Measurements from ENCODE around the gene ARHGEF28.

The ARHGEF28 gene

DNA sequence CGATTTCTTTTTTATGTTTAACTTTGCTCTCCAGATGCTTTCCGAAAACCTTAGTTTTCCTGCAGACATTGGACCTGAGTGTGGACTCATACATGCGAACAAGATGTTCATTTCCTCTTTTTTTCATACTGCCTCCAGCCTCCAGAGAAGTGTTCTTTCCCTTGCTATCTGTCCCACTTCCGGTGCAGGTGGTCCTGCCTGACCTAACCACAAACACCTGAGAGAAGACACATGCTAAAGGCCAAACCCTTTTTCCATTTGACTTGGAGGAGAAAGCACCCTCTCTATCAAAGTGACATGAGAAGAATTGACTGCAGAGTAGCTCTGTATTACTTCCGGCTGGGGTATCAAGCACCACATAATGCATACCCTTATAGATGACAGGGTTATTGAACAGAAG is 334.0 kb downstream of the ARHGEF28 start:
- no peak overlapping the region for H3K4me3 ChIP-seq (ENCODE audit: low read length)
- TF ChIP-seq, protein P1, sequence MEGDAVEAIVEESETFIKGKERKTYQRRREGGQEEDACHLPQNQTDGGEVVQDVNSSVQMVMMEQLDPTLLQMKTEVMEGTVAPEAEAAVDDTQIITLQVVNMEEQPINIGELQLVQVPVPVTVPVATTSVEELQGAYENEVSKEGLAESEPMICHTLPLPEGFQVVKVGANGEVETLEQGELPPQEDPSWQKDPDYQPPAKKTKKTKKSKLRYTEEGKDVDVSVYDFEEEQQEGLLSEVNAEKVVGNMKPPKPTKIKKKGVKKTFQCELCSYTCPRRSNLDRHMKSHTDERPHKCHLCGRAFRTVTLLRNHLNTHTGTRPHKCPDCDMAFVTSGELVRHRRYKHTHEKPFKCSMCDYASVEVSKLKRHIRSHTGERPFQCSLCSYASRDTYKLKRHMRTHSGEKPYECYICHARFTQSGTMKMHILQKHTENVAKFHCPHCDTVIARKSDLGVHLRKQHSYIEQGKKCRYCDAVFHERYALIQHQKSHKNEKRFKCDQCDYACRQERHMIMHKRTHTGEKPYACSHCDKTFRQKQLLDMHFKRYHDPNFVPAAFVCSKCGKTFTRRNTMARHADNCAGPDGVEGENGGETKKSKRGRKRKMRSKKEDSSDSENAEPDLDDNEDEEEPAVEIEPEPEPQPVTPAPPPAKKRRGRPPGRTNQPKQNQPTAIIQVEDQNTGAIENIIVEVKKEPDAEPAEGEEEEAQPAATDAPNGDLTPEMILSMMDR (conservative IDR thresholded peaks at IDR 0.05; ENCODE audit: low read depth, low read length): no peak
- no peak for DNase-seq (ENCODE audit: low read depth)

DNA sequence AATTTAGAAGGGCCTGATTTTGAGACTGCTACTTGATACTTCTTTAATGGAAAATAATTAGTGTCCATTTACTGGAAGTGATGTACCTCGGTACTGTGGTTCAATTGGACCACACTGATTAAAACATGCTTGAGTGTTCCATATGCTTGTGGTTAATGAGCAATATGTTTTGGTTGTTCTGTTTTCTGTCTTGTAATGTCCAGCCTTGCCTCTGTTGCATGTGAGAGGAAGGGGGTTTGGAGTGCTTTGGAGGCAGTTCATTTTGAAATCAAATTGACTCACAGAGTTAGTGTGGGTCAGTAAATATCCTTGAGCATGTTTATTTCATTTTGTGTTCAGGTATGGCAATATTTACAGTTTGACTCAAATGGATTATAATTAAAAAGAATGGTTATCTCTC is 334.4 kb downstream of the ARHGEF28 start:
- no peak for DNase-seq (ENCODE audit: low read depth)
- TF ChIP-seq, protein P1 (conservative IDR thresholded peaks at IDR 0.05; ENCODE audit: low read depth, low read length): no peak
- H3K4me3 ChIP-seq (ENCODE audit: low read length): no peak overlapping the region

DNA sequence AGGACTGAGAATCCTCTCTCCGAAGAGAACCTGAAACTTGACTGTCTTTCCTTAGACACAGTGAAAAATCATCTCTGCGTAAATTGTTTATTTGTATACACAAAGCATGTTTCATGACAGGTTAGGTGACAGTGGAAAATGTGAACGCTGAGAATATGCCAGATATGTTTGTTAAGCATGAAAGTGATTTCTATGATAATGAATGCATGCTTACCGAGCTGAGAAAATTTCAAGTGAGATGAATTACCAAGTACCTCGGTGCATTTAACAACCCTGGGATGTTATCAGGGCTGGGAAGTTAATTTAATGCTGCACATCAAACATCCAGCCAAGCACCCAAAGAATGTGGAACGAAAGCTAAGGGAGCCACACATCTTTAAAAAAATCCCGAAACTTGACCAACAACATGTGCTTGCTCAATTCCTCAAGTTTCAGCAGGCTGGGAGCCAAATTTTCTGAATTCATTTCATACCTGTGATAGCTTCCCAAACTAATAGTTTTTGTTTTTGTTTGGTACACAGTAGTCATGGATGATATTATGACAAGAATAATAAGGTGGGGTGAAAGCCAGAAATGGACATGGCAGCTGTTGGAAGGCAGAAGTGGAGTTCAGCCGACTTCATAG is 336.9 kb downstream of the ARHGEF28 start:
- DNase-seq (ENCODE audit: low read depth): no peak
- TF ChIP-seq, protein P1 (conservative IDR thresholded peaks at IDR 0.05; ENCODE audit: low read depth, low read length): no peak
- H3K4me3 ChIP-seq (ENCODE audit: low read length): no peak overlapping the region

DNA sequence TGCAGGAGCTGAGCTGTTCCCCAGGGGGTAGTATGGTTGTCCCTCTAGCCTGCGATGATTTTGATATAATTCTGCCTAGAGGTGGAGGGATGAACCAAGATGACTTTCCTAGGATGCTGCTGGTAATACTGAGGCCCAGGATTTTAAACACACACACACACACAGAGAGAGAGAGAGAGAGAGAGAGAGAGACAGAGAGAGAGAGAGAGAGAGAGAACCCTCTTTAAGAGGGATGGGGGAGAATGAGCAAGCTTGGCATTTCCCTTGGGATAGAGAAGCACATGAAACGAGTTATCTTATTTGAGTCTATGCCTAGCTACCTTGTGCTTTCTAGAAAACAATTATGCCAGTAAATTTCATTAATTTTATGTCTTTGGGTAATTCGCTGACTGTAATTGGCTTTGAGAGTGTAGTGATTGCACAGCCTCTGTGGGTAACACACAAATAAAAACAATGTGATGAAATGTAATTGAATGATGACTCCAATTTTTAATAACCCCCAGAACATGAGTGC is 338.4 kb downstream of the ARHGEF28 start:
- H3K4me3 ChIP-seq (ENCODE audit: low read length): no peak overlapping the region
- DNase-seq (ENCODE audit: low read depth): no peak
- TF ChIP-seq, protein P1 (conservative IDR thresholded peaks at IDR 0.05; ENCODE audit: low read depth, low read length): no peak

DNA sequence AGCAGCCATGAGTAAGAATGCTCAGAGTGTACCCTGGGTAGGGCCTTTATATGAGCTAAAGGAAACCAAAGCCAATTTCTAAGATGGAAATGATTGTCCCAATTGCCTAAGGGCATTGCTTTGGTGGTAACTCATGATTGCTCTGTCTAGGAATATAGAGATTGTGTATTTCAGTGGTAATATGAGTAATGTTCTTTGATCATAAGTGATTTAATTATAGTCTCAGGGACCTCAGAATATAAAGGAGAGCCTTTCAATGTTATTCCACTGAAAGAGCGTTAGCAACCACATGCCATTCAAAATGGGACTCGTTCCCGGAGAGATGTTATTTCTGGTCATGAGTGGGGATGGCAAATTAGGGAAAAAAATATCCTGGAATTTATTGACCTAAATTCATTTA is 340.5 kb downstream of the ARHGEF28 start:
- TF ChIP-seq, protein P1 (conservative IDR thresholded peaks at IDR 0.05; ENCODE audit: low read depth, low read length): no peak
- no peak for DNase-seq (ENCODE audit: low read depth)
- no peak overlapping the region for H3K4me3 ChIP-seq (ENCODE audit: low read length)

DNA sequence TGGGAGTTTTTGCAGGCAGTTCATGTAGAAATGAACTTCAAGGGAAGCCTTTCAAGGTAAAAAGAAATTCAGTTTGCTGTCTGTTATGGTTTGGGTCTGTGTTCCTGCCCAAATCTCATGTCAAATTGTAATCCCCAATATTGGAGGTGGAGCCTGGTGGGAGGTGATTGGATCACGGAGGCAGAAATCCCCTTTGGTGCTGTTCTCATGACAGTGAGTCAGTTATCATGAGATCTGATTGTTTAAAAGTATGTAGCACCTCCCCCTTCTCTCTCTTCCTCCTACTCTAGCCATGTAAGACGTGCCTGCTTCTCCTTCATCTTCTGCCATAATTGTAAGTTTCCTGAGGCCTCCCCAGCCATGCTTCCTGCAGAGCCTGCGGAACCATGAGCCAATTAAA is 341.4 kb downstream of the ARHGEF28 start:
- no peak for DNase-seq (ENCODE audit: low read depth)

DNA sequence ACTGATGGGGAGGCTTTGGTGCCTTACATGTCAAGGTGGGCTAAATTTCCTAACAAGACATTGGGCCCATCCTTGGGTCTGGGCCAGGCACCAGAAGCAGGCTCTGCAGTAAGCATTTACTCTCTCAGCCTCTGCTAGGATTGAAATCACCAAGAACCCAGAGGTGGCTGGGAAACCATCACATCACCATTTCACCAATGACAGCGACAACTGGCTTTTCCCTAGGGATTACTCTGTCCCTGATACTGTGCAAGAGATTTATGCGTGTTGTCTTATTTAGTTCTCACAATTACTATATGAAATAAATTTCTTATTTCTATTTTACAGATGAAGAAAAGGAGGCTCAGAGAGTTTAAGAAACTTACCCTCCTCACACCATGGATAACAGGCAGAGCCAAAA is 342.2 kb downstream of the ARHGEF28 start:
- TF ChIP-seq, protein P1 (conservative IDR thresholded peaks at IDR 0.05; ENCODE audit: low read depth, low read length): no peak
- H3K4me3 ChIP-seq (ENCODE audit: low read length): no peak overlapping the region
- DNase-seq (ENCODE audit: low read depth): no peak

More for the DNA sequence above, 341.4 kb downstream of the ARHGEF28 start:
- H3K4me3 ChIP-seq (ENCODE audit: low read length): no peak overlapping the region
- TF ChIP-seq, protein P1 (conservative IDR thresholded peaks at IDR 0.05; ENCODE audit: low read depth, low read length): no peak
